ENCODE measurements around the gene GALNT18. TPM values are rescaled to one million over a fixed set of nuclear protein-coding genes. Genes with fewer than 3 reads are reported as not detected.

Gene GALNT18
- total RNA-seq, 1 experiment from 2014 or later, result 14.1 TPM

DNA sequence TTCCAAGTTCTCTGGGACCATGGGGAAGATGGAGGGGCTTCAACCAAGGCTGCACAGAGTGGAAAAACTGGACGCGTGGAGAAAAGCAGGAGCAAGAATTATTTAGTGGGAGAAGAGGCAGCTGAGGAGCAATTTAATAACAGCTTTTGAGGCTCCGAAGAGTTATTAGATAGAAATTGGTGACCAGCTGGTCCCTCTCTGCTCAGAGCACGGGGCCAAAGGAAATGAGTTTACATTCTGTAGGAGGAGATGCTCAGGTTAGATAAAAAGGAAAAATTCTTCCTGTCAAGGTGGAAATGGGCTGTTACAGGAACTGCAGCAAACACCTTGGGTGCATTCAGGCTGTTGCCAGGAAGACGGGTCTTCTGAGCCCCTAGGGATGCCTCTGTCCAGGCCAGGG is 47.0 kb upstream of the GALNT18 start:
- DNase-seq (ENCODE audit: unreplicated experiment), result no peak
- intact Hi-C loops (cut with micrococcal nuclease), result no loop called here
- no TSS peak for BruUV-seq (replicated peaks)
- H3K4me3 Mint-ChIP-seq (ENCODE audit: unreplicated experiment), result no peak overlapping the region
- no peaks in the 10 kb centered on the region for H3K4me1 Mint-ChIP-seq (ENCODE audit: insufficient read depth, unreplicated experiment)
- no peak overlapping the region for H3K27ac Mint-ChIP-seq (ENCODE audit: low read depth, unreplicated experiment)
- no peaks in the 10 kb centered on the region for H3K36me3 Mint-ChIP-seq (ENCODE audit: insufficient read depth, unreplicated experiment)
- CTCF ChIA-PET, result interaction anchor here (1.5 kb wide), 1 partner anchor 10 kb away, joined by 3 read pairs; no protein-coding TSS in a partner anchor
- peaks cover 51% of the 10 kb centered on the region for H3K27me3 Mint-ChIP-seq (ENCODE audit: insufficient read depth, unreplicated experiment)
- peaks cover 8% of the 10 kb centered on the region for H3K9me3 Mint-ChIP-seq (ENCODE audit: unreplicated experiment)
- POLR2A ChIA-PET, result interaction anchor here (0.7 to 1.2 kb wide), 3 partner anchors 12 to 82 kb away, joined by 3 read pairs; no protein-coding TSS in a partner anchor
- TF ChIP-seq CTCF (IDR thresholded peaks at IDR 0.05; ENCODE audit: unreplicated experiment), result no peak

DNA sequence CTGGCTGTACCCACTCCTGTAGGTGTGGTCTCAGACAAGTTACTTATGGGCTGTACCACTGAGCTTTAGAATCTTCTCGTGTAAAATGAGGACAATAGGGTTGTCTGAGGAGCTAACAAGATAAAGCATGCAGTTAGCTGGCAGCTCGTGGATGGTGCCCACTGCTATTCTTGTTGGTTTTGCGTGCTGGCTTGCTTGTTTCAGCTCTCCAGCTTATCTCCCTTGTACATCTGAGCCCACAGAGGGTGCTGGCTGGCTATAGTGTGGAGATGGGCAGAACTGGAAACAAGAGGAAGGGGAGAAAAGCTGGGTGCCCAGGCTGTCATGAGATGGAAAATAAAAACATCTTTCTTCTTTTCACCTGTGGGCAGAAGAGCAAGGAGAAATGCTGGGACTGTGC is 46.5 kb upstream of the GALNT18 start:
- H3K36me3 Mint-ChIP-seq (ENCODE audit: insufficient read depth, unreplicated experiment), result no peaks in the 10 kb centered on the region
- no peaks in the 10 kb centered on the region for H3K4me1 Mint-ChIP-seq (ENCODE audit: insufficient read depth, unreplicated experiment)
- no peak for DNase-seq (ENCODE audit: unreplicated experiment)
- no TSS peak for BruUV-seq (replicated peaks)
- ChIA-PET CTCF (interaction anchor here (0.8 to 1.5 kb wide), 2 partner anchors 9 to 10 kb away, joined by 3 read pairs; no protein-coding TSS in a partner anchor), POLR2A (interaction anchor here (0.7 to 1.2 kb wide), 3 partner anchors 12 to 82 kb away, joined by 3 read pairs; no protein-coding TSS in a partner anchor)
- peaks cover 56% of the 10 kb centered on the region for H3K27me3 Mint-ChIP-seq (ENCODE audit: insufficient read depth, unreplicated experiment)
- peaks cover 8% of the 10 kb centered on the region for H3K9me3 Mint-ChIP-seq (ENCODE audit: unreplicated experiment)
- H3K27ac Mint-ChIP-seq (ENCODE audit: low read depth, unreplicated experiment), result no peak overlapping the region
- intact Hi-C loops (cut with micrococcal nuclease), result no loop called here
- no peak overlapping the region for H3K4me3 Mint-ChIP-seq (ENCODE audit: unreplicated experiment)
- no peak for TF ChIP-seq CTCF (IDR thresholded peaks at IDR 0.05; ENCODE audit: unreplicated experiment)

DNA sequence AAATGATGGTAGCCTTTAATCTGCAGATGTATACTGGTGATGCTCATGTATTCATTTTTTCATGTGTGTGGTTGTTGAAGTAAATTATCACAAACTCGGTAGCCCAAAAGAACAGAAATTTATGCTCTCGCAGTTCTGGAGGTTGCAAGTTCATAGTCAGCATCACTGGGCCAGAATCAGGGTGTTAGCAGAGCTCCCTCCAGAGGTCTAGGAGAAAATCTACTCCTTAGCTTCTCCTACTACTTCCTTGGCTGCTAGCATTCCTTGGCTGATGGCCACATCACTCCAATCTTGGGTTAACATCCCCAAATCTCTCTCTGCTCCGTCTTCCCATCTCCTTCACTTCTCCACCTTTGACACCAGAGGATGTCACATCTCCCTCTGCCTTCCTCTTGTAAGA is 45.3 kb upstream of the GALNT18 start:
- DNase-seq (ENCODE audit: unreplicated experiment), result peak; percentile 18
- no TSS peak for BruUV-seq (replicated peaks)

GRCh38 chr11:11665407-11665806 is 43.6 kb upstream of the GALNT18 start:
- ChIA-PET CTCF (interaction anchor here (0.6 to 0.8 kb wide), 3 partner anchors 113 to 829 kb away, joined by 3 read pairs; no protein-coding TSS in a partner anchor), POLR2A (interaction anchor here (0.7 kb wide), 1 partner anchor 16 kb away, joined by 3 read pairs; no protein-coding TSS in a partner anchor)
- no peak for DNase-seq (ENCODE audit: unreplicated experiment)
- H3K4me3 Mint-ChIP-seq (ENCODE audit: unreplicated experiment), result no peak overlapping the region
- BruUV-seq (replicated peaks), result no TSS peak
- no peak overlapping the region for H3K27ac Mint-ChIP-seq (ENCODE audit: low read depth, unreplicated experiment)
- H3K27me3 Mint-ChIP-seq (ENCODE audit: insufficient read depth, unreplicated experiment), result peaks cover 57% of the 10 kb centered on the region
- peaks cover 8% of the 10 kb centered on the region for H3K9me3 Mint-ChIP-seq (ENCODE audit: unreplicated experiment)
- intact Hi-C loops (cut with micrococcal nuclease), result no loop called here
- H3K4me1 Mint-ChIP-seq (ENCODE audit: insufficient read depth, unreplicated experiment), result no peaks in the 10 kb centered on the region
- TF ChIP-seq CTCF (IDR thresholded peaks at IDR 0.05; ENCODE audit: unreplicated experiment), result no peak
- H3K36me3 Mint-ChIP-seq (ENCODE audit: insufficient read depth, unreplicated experiment), result no peaks in the 10 kb centered on the region

More for the DNA sequence above, 45.3 kb upstream of the GALNT18 start:
- intact Hi-C loops (cut with micrococcal nuclease), result no loop called here
- H3K9me3 Mint-ChIP-seq (ENCODE audit: unreplicated experiment), result peaks cover 8% of the 10 kb centered on the region
- no peak for TF ChIP-seq CTCF (IDR thresholded peaks at IDR 0.05; ENCODE audit: unreplicated experiment)
- H3K27me3 Mint-ChIP-seq (ENCODE audit: insufficient read depth, unreplicated experiment), result peaks cover 57% of the 10 kb centered on the region
- H3K27ac Mint-ChIP-seq (ENCODE audit: low read depth, unreplicated experiment), result no peak overlapping the region
- H3K4me1 Mint-ChIP-seq (ENCODE audit: insufficient read depth, unreplicated experiment), result no peaks in the 10 kb centered on the region
- ChIA-PET POLR2A (interaction anchor here (1.6 kb wide), 1 partner anchor 45 kb away, joined by 4 read pairs; the partner anchor contains the start of gene GALNT18), CTCF (interaction anchor here (1.0 to 1.2 kb wide), 2 partner anchors 96 to 120 kb away, joined by 3 to 6 read pairs; no protein-coding TSS in a partner anchor)
- no peak overlapping the region for H3K4me3 Mint-ChIP-seq (ENCODE audit: unreplicated experiment)
- no peaks in the 10 kb centered on the region for H3K36me3 Mint-ChIP-seq (ENCODE audit: insufficient read depth, unreplicated experiment)

Data from MCF 10A (cell line).